ENCODE measurements around the gene CCNH.
A peak's percentile ranks its signal among the peaks of the same experiment; 100 is the strongest.

The CCNH gene

DNA sequence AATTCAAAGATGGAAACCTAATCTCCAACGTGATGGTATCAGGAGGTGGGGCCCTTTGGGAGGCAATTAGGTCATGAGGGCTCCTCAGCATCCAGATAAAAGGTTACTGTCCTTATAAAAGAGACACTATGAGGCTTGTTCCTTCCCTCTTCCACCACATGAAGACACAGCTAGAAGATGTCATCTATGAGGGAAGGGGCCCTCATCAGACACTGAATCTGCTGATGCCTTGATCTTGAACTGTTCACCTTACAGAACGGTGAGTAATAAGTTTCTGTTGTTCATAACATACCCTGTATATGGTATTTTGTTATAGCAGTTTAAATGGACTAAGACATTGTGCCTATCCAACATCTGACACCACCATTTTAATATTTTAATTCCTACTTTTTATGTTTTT is 19.7 kb upstream of the CCNH start:
- H3K27ac ChIP-seq (ENCODE audit: insufficient read depth, low read length, poor library complexity, severe bottlenecking) = no peak overlapping the region
- H3K9me3 ChIP-seq (ENCODE audit: control insufficient read depth, low read length) = no peaks in the 10 kb centered on the region
- H3K4me3 ChIP-seq (ENCODE audit: insufficient read depth, low read depth, low read length, poor library complexity, severe bottlenecking) = no peak overlapping the region
- no peaks in the 10 kb centered on the region for H3K4me1 ChIP-seq (ENCODE audit: control insufficient read depth, insufficient read depth, low read length, poor library complexity, severe bottlenecking)
- no peak for DNase-seq
- H3K27me3 ChIP-seq (replicated peaks; ENCODE audit: control insufficient read depth, insufficient read depth, low read length, poor library complexity, severe bottlenecking) = no peaks in the 10 kb centered on the region
- H3K36me3 ChIP-seq (ENCODE audit: control insufficient read depth, insufficient read depth, low read length) = no peaks in the 10 kb centered on the region

DNA sequence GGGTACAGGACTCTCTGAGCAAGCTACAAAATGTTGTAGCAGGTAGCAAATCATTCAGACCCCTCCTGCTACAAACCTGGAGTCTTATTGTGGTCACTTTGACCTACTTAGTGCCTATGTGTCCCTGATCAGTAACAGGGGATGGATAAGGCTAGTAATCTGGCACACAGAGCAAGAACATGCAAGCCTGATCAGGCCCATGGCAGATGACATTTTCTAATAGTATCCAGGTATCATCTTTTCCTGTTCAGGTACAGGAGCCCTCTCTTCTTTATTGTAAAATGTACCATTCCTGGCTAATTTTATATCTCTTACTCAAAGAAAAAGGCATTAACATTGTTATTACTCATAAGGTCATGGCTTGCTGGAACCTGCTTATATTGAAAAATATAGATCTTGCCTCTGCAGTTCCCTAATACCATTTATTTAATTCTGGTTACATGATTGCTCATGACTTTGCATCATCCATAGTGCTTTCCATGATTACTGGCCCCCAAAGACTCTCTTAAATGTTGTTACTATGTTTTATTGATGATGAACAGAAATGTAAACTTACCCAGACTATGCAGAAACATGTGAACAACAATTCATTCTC is 18.2 kb upstream of the CCNH start:
- H3K27ac ChIP-seq (ENCODE audit: insufficient read depth, low read length, poor library complexity, severe bottlenecking) = no peak overlapping the region
- no peak for DNase-seq
- no peak overlapping the region for H3K4me3 ChIP-seq (ENCODE audit: insufficient read depth, low read depth, low read length, poor library complexity, severe bottlenecking)
- no peaks in the 10 kb centered on the region for H3K36me3 ChIP-seq (ENCODE audit: control insufficient read depth, insufficient read depth, low read length)
- no peaks in the 10 kb centered on the region for H3K27me3 ChIP-seq (replicated peaks; ENCODE audit: control insufficient read depth, insufficient read depth, low read length, poor library complexity, severe bottlenecking)
- no peaks in the 10 kb centered on the region for H3K4me1 ChIP-seq (ENCODE audit: control insufficient read depth, insufficient read depth, low read length, poor library complexity, severe bottlenecking)
- no peaks in the 10 kb centered on the region for H3K9me3 ChIP-seq (ENCODE audit: control insufficient read depth, low read length)

DNA sequence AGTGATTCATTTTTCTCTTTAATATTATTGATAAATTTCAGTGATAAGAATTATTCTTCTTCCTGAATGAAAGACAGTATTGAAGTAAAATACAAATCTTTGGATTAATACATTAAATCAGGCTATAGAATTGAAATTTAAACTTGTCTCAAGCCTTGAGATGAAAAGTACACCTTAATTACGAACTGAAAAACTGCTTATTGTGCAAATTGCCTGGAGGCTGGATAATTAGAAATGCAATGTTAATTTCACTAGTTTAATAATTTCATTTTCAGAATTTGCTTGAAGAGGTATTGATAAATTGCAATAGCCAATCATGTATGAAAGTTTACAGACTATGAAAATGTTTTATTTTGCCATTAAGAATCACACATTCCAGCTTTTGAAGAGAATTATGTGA is 11.0 kb upstream of the CCNH start:
- DNase-seq = no peak
- Histone ChIP-seq H3K36me3 (ENCODE audit: control insufficient read depth, insufficient read depth, low read length) (no peaks in the 10 kb centered on the region), H3K9me3 (ENCODE audit: control insufficient read depth, low read length) (no peaks in the 10 kb centered on the region), H3K4me1 (ENCODE audit: control insufficient read depth, insufficient read depth, low read length, poor library complexity, severe bottlenecking) (no peaks in the 10 kb centered on the region), H3K27ac (ENCODE audit: insufficient read depth, low read length, poor library complexity, severe bottlenecking) (no peak overlapping the region), H3K27me3 (replicated peaks; ENCODE audit: control insufficient read depth, insufficient read depth, low read length, poor library complexity, severe bottlenecking) (no peaks in the 10 kb centered on the region), H3K4me3 (ENCODE audit: insufficient read depth, low read depth, low read length, poor library complexity, severe bottlenecking) (no peak overlapping the region)

DNA sequence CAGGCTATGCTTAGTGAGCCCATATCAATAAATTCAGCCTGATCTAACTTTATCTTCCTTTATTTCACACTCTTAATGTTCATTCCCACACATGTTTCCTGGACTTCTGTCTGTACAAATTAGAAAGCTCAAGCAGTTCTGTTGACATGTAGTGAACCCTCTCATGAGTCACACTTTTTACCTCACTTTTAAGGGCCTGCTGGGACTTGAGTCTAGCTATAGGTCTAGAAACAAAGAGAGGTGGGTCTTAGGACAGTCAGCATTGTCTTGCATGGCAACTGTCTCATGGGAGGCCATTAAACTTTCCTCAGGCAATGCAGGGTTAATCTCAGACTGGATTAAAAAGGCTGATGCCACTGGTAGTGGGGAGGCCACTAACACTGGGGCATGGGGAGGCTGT is 8.6 kb upstream of the CCNH start:
- Histone ChIP-seq H3K9me3 (ENCODE audit: control insufficient read depth, low read length) (no peaks in the 10 kb centered on the region), H3K27ac (ENCODE audit: insufficient read depth, low read length, poor library complexity, severe bottlenecking) (no peak overlapping the region), H3K36me3 (ENCODE audit: control insufficient read depth, insufficient read depth, low read length) (no peaks in the 10 kb centered on the region), H3K4me1 (ENCODE audit: control insufficient read depth, insufficient read depth, low read length, poor library complexity, severe bottlenecking) (no peaks in the 10 kb centered on the region), H3K27me3 (replicated peaks; ENCODE audit: control insufficient read depth, insufficient read depth, low read length, poor library complexity, severe bottlenecking) (no peaks in the 10 kb centered on the region), H3K4me3 (ENCODE audit: insufficient read depth, low read depth, low read length, poor library complexity, severe bottlenecking) (no peak overlapping the region)
- DNase-seq = no peak

DNA sequence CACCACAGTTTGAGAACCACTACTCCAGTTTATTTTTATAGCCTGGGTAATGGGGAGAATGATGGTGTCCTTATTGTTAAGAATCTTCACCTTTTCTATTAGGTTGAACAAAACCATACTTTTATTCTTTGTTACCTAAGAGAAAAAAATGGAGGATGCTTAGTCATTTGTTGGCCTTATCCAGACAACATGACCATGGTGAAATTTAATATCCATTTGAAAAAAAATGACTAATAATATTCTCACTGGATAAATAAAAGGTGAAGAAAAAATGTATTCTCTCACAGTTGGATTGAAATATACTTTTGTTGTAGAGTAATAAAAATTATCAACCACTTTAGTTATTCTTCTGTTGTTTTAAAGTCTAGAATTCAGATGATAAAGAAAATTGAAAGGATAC is 5.8 kb upstream of the CCNH start:
- Histone ChIP-seq H3K27ac (ENCODE audit: insufficient read depth, low read length, poor library complexity, severe bottlenecking) (no peak overlapping the region), H3K9me3 (ENCODE audit: control insufficient read depth, low read length) (no peaks in the 10 kb centered on the region), H3K4me1 (ENCODE audit: control insufficient read depth, insufficient read depth, low read length, poor library complexity, severe bottlenecking) (no peaks in the 10 kb centered on the region)

DNA sequence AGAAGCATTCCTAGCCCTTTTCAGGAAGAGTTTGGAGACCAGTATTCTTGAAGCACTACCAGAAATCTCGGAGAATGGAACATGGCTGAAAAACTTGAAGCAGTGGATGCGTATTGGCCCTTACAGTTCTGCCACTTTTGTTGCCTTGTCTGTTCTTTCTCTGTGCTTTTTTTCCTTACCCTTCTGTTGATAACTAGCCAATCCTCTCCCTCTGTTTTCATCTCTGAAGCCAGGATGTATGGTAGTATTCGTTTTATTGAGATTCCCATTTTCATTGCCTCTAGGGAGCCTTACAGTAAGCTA is 564 bp upstream of the CCNH start:
- Histone ChIP-seq H3K4me1 (ENCODE audit: control insufficient read depth, insufficient read depth, low read length, poor library complexity, severe bottlenecking) (peaks cover 14% of the 10 kb centered on the region), H3K4me3 (ENCODE audit: insufficient read depth, low read depth, low read length, poor library complexity, severe bottlenecking) (peak overlapping the region; percentile 84), H3K27me3 (replicated peaks; ENCODE audit: control insufficient read depth, insufficient read depth, low read length, poor library complexity, severe bottlenecking) (no peaks in the 10 kb centered on the region), H3K36me3 (ENCODE audit: control insufficient read depth, insufficient read depth, low read length) (peaks cover 9% of the 10 kb centered on the region), H3K9me3 (ENCODE audit: control insufficient read depth, low read length) (no peaks in the 10 kb centered on the region), H3K27ac (ENCODE audit: insufficient read depth, low read length, poor library complexity, severe bottlenecking) (peak overlapping the region; percentile 95)
- no peak for DNase-seq

More for the DNA sequence above, 5.8 kb upstream of the CCNH start:
- DNase-seq = no peak
- Histone ChIP-seq H3K36me3 (ENCODE audit: control insufficient read depth, insufficient read depth, low read length) (no peaks in the 10 kb centered on the region), H3K4me3 (ENCODE audit: insufficient read depth, low read depth, low read length, poor library complexity, severe bottlenecking) (no peak overlapping the region), H3K27me3 (replicated peaks; ENCODE audit: control insufficient read depth, insufficient read depth, low read length, poor library complexity, severe bottlenecking) (no peaks in the 10 kb centered on the region)

DNA sequence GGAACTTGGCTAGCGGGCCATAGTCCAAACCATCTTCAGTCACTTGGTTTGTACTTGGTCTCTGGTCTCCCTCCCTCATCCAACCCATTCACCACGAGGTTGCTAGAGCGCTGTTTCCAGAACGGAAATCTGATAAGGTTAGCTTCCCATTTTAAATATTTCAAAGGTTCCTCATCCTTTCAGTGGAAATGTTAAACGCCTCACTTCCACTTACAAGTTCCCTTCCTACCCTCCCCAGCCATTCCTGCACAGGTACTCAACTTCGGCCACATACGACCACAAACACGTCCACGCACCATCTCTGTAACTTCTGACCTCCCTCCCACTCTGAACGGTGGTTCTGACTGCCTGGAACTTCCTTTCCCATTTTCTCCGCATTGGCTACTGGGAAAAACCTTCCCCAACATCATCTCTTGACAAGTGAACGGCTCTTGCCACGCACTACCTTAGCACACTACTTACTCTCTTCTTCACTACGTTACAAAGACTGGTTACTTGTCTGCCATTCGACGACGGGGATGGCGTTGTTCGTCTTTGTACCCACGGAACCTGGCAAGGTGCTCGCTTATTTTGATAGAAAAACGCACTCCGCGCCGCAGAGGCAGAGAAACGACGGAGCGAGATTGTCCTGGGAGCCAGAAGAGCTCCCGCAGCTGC is 629 bp downstream of the CCNH start:
- peak overlapping the region; percentile 95 for H3K27ac ChIP-seq (ENCODE audit: insufficient read depth, low read length, poor library complexity, severe bottlenecking)
- peak overlapping the region; percentile 84 for H3K4me3 ChIP-seq (ENCODE audit: insufficient read depth, low read depth, low read length, poor library complexity, severe bottlenecking)
- no peaks in the 10 kb centered on the region for H3K27me3 ChIP-seq (replicated peaks; ENCODE audit: control insufficient read depth, insufficient read depth, low read length, poor library complexity, severe bottlenecking)
- peak in 2 of 3 donors; percentile 4 to 17 for DNase-seq
- no peaks in the 10 kb centered on the region for H3K9me3 ChIP-seq (ENCODE audit: control insufficient read depth, low read length)
- peaks cover 15% of the 10 kb centered on the region for H3K4me1 ChIP-seq (ENCODE audit: control insufficient read depth, insufficient read depth, low read length, poor library complexity, severe bottlenecking)
- H3K36me3 ChIP-seq (ENCODE audit: control insufficient read depth, insufficient read depth, low read length) = peaks cover 20% of the 10 kb centered on the region

DNA sequence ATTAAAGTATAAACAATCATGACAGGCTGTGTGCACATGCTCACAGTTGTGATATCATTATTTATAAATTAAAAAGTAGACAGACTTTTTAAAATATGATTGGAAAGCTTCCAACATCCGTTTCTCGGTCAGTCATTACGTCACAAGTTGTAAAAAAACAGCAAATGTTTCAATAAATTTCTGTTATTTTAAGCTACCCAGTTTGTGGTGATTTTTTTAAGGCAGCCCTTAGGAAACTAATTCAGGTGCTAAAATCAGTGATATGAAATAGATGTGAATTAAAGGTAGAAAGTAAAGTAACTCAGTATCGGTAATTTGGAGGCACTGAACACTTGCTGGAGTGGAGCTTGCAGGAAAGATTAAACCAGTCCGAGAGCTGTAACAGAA is 1.2 kb downstream of the CCNH start:
- Histone ChIP-seq H3K4me3 (ENCODE audit: insufficient read depth, low read depth, low read length, poor library complexity, severe bottlenecking) (peak overlapping the region; percentile 84), H3K4me1 (ENCODE audit: control insufficient read depth, insufficient read depth, low read length, poor library complexity, severe bottlenecking) (peaks cover 15% of the 10 kb centered on the region), H3K9me3 (ENCODE audit: control insufficient read depth, low read length) (no peaks in the 10 kb centered on the region), H3K27ac (ENCODE audit: insufficient read depth, low read length, poor library complexity, severe bottlenecking) (peak overlapping the region; percentile 95), H3K36me3 (ENCODE audit: control insufficient read depth, insufficient read depth, low read length) (peaks cover 24% of the 10 kb centered on the region), H3K27me3 (replicated peaks; ENCODE audit: control insufficient read depth, insufficient read depth, low read length, poor library complexity, severe bottlenecking) (no peaks in the 10 kb centered on the region)
- no peak for DNase-seq

DNA sequence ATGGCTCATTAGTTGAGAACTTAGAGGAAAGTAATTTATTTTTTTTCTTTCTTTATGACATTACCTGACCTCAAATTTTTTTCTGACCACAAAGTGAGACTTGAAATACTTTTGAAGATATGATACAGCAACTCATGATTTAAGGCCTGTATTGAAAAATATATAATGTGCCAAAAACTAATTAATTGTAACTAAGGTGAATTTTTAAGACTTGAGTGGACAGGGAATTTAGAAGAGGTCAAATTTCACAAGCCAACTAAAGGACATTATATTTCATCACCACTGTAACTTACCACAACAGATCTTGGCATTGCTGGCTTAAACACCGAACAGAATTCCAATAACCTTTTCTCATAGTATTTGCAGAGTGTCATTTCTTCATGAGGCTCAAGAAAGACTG is 1.8 kb downstream of the CCNH start:
- Histone ChIP-seq H3K4me1 (ENCODE audit: control insufficient read depth, insufficient read depth, low read length, poor library complexity, severe bottlenecking) (peaks cover 15% of the 10 kb centered on the region), H3K36me3 (ENCODE audit: control insufficient read depth, insufficient read depth, low read length) (peaks cover 24% of the 10 kb centered on the region), H3K4me3 (ENCODE audit: insufficient read depth, low read depth, low read length, poor library complexity, severe bottlenecking) (peak overlapping the region; percentile 11), H3K9me3 (ENCODE audit: control insufficient read depth, low read length) (no peaks in the 10 kb centered on the region), H3K27me3 (replicated peaks; ENCODE audit: control insufficient read depth, insufficient read depth, low read length, poor library complexity, severe bottlenecking) (no peaks in the 10 kb centered on the region), H3K27ac (ENCODE audit: insufficient read depth, low read length, poor library complexity, severe bottlenecking) (peak overlapping the region; percentile 95)
- no peak for DNase-seq

DNA sequence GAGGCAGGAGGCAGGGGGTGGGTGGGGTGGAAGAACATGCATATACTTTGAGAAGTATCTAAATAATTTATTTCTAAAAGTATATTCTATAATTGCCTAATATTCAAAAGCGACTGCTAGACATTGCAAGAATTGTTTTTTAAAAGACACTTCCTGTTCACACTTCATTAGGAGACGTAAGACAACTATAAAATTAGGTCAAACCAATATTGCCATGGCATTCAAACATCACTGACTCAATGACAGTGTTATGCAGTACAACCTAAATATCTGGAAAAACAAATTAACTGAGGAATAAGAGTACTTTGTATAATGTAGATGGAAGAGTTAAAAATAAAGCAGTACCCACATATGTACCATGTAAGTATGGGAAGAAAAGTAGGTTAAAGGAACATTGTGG is 4.5 kb downstream of the CCNH start:
- peak overlapping the region; percentile 47 for H3K27ac ChIP-seq (ENCODE audit: insufficient read depth, low read length, poor library complexity, severe bottlenecking)
- no peak overlapping the region for H3K4me3 ChIP-seq (ENCODE audit: insufficient read depth, low read depth, low read length, poor library complexity, severe bottlenecking)
- no peak for DNase-seq
- H3K36me3 ChIP-seq (ENCODE audit: control insufficient read depth, insufficient read depth, low read length) = peaks cover 45% of the 10 kb centered on the region
- peaks cover 15% of the 10 kb centered on the region for H3K4me1 ChIP-seq (ENCODE audit: control insufficient read depth, insufficient read depth, low read length, poor library complexity, severe bottlenecking)
- H3K27me3 ChIP-seq (replicated peaks; ENCODE audit: control insufficient read depth, insufficient read depth, low read length, poor library complexity, severe bottlenecking) = no peaks in the 10 kb centered on the region
- H3K9me3 ChIP-seq (ENCODE audit: control insufficient read depth, low read length) = no peaks in the 10 kb centered on the region
